Erythroblast (primary cell): Measurements from ENCODE around the gene ATRNL1.

Experiments used
- GATA1 ChIP-seq: IDR thresholded peaks from 2 replicates; pipeline ENCODE4 v1.6.1; 2011; ENCODE audit warnings: low read depth, mild to moderate bottlenecking, control low read depth, low read length, moderate library complexity
- POLR2A ChIP-seq: IDR thresholded peaks from 2 replicates; pipeline ENCODE4 v1.6.1; 2011; ENCODE audit warnings: mild to moderate bottlenecking, low read length

DNA sequence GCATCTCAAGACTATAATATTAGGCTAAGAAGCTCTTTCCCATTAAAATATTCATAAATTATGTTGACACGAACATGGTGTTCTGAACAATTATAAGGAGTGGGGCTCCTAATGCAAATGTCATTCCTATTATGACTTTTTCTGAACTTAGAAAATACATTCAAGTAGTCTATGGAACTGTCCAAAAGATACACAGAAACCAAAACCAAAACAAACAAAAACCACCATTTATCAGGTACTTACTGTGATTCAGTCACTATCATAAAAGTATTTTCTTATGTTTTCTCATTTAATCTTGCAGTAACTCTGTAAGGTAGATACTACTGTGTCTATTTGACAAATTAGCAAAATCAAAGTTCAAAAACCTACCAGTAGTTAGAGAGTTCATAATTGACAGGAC is 773.0 kb downstream of the ATRNL1 start:
- TF ChIP-seq POLR2A (no peak), GATA1 (no peak)
